ENCODE measurements around the gene KRTCAP2.

DNA sequence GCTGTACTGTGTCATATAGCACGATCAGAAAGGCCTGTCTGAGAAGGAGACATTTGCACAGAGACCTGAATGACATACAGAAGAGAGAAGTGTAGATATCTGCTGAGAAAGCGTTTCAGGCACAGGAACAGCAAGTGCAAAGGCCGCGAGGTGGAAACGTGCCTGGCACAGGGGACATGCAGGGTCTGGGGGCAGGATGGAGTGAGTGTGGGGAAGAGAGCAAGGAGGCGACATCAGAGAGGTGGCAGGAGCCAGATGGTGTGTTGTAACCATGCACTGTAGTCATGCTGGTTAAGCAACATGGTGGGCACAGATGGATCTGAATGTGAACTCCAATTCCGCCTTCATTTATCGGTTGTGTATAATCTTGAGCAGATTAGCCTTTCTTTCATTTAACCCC is 13.0 kb downstream of the KRTCAP2 start:
- TF ChIP-seq, protein P1, sequence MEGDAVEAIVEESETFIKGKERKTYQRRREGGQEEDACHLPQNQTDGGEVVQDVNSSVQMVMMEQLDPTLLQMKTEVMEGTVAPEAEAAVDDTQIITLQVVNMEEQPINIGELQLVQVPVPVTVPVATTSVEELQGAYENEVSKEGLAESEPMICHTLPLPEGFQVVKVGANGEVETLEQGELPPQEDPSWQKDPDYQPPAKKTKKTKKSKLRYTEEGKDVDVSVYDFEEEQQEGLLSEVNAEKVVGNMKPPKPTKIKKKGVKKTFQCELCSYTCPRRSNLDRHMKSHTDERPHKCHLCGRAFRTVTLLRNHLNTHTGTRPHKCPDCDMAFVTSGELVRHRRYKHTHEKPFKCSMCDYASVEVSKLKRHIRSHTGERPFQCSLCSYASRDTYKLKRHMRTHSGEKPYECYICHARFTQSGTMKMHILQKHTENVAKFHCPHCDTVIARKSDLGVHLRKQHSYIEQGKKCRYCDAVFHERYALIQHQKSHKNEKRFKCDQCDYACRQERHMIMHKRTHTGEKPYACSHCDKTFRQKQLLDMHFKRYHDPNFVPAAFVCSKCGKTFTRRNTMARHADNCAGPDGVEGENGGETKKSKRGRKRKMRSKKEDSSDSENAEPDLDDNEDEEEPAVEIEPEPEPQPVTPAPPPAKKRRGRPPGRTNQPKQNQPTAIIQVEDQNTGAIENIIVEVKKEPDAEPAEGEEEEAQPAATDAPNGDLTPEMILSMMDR (IDR thresholded peaks at IDR 0.05): no peak
- TF ChIP-seq POLR2A (IDR thresholded peaks at IDR 0.05): no peak
- no peak for TF ChIP-seq EP300 (IDR thresholded peaks at IDR 0.05)

Data from ovary (tissue), 3 donors.